NCI-H1417 treated with DMSO at 0.1 percent for 48 hours (cell line): ENCODE data around the gene EYA4.

Experiments used
- DNase-seq: peaks from one replicate; lab custom pipeline; 2025; lab: John Stamatoyannopoulos, UW

Gene EYA4, protein sequence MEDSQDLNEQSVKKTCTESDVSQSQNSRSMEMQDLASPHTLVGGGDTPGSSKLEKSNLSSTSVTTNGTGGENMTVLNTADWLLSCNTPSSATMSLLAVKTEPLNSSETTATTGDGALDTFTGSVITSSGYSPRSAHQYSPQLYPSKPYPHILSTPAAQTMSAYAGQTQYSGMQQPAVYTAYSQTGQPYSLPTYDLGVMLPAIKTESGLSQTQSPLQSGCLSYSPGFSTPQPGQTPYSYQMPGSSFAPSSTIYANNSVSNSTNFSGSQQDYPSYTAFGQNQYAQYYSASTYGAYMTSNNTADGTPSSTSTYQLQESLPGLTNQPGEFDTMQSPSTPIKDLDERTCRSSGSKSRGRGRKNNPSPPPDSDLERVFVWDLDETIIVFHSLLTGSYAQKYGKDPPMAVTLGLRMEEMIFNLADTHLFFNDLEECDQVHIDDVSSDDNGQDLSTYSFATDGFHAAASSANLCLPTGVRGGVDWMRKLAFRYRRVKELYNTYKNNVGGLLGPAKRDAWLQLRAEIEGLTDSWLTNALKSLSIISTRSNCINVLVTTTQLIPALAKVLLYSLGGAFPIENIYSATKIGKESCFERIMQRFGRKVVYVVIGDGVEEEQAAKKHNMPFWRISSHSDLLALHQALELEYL

DNA sequence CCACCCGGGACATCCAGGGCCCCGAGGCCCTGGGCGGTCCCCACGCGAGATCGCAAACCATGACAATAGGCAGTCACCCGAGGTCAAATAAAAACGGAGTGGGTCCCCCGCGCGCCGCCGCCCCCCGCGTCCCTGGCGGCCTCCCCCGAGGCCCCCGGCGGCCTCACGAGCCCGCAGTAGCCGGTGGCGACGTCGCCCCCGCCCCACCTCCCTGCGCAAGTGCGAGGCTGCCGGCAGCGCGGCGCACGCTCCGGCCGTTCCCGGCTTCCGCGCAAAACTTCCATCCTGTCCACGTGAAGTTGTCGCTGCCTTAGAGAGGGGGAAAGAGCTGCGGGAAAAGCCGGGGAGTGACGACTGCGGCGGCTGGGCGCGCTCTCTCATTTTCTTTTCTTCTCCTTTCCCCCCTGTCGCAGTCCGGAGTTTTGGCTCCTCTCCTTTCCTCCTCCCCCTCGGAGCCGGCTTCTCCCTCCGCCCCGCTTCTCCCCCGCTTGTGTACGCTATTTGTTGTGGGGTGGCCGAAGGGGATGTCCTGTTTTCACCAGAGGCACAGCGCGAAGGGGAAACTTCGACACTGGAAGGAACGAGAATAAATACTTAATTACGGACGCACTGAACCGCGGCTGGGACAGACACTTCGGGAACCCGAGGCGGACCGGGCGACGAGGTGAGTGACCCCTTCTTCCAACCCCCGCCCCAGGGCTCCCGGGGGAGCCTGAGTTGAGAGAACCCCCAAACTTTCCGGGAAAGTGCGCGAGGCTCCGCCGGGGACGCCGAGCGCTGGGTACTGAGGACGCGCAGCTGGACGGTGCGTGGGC lies at the start of gene EYA4:
Gene EYA4, plus strand, starts transcription at position 272 of the 815 bp plus-strand sequence. CDS start 33,424 bp downstream, outside the sequence.
- DNase-seq = no peak

DNA sequence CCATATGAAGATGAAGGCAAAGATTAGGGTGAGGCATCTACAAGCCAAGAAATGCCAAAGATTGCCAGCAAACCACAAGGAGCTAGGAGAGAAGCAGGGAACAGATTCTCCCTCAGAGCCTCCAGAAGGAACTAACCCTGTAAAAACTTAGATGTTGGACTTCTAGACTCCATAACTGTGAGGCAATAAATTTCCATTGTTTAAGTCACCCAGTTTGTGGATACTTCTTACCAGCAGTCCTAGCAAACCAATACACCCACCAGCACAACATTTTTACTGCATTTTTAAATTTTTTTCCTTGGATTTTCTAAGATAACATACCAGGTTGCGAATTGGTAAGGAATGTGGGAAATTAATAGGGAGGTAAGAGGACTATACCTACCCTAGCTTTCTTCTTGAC lies 47.8 kb upstream of the EYA4 start:
- no peak for DNase-seq

DNA sequence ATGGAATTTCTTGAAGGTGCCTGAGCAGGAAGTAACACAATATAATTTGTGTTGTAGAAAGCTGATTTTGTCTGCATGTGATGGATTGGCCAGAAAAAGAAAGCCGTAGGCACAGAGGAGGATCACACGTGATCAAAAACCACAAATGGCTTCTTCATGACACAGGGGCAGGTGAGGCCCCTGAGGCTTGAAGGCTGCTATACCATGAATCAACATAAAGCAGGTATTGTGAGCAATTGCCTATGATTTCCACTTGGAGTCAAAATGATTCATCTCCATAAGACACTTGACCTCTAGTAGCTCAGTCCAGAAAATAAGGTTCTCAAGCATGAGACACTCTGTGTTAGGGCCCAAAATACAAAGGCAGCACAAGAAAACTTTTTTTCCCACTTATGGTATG lies 42.4 kb upstream of the EYA4 start:
- DNase-seq = no peak

DNA sequence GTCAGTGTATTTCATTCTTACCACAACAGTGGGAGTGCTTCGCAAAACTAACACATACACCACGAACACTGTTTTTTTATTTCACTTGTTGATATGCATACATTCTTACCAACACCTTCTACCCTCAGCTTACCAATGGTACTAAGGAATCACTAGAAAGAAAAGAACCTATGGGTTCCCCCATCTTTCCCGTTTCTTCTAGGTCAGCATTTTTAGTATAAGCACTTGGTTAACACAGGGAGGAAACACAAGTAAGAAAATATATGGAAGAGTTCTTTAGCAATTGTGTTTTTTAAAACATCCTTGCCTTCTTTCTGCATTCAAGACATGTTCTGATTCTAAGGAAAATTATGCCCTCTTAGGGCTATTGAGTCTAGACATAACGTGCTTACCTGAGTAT lies 39.9 kb upstream of the EYA4 start:
- no peak for DNase-seq

DNA sequence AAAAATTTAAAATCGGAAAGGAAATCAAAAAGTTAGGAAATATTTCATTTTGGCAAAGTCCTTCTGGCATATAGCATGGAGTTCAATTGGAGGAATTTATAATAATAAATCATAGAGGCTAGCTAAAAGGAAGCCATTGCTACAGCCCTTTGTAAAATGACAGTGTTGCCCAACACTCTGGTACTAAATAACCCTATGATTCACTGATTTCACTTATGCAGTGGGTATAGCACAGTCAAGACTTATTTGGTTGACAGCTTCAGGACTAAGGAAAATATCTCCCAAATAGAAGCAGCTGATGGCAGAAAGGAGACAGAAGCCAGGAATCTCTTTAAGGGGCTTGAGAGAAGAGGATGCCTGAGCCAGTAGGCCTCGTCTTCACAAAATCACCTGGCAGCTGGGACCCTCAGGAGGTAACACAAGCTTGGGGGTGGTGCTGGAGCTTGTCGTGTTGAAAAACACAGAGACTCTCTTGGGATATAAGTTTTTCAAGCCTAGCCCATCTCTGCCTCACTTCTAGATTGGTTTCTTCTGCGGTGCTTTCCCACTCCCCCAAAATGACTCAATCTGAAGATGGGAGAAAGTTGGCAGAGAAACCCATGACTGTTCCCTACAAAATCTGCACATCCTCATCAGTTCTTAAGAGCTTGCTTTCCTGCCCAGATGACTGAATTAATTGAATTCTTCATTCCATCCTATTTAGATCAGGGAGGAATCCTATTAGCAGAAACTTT lies 38.4 kb upstream of the EYA4 start:
- no peak for DNase-seq

DNA sequence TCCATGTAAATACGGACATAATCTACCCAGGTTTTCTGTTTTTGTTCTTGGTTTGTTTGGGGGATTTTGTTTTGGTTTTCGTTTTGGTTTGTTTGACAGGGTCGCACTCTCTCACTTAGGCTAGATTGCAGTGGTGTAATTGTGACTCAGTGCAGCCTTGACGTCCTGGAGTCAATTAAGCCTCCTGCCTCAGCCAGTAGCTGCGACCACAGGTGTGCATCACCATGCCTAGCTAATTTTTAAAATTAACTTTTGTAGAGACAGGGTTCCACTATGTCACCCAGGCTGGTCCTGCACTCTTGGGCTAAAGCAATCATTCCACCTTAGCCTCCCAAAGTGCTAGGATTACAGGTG lies 37.8 kb upstream of the EYA4 start:
- no peak for DNase-seq

DNA sequence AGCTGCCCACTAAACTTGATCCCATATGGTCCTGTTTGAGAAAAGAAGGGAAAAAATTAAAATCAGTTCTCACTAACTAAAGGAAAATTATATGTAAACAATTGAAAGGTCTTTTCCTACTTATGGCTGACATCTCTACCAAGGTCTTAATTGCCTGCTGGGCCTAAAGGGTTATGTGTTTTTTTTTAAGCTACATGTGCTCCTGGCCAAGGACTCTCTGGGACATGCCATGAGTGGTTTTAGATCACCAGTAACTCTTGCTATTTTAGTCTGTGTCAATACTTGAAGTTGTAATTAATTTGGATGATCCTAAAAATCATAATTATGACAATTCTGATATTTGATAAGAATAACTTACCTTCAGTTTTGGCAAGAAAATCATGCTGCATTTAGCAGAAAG lies 35.9 kb upstream of the EYA4 start:
- no peak for DNase-seq

DNA sequence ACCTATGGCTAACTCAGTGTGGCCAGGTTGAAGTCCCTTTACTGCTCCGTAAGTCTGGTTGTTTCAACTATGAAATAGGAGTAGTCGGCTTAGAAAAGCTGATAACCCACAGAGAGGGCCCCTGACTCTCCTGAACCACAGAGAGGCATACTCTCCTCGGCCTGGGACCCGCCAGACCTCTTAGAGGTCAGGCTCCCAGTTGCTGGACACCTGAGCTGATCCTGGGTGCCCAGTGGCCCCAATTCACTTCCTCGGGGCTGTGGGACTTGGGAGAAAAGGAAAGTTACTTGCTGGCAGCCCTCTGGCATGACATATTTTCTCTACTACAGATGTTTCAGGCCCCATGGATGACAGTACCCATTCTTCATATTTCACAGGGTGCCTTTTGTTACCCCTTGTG lies 34.2 kb upstream of the EYA4 start:
- DNase-seq = no peak

DNA sequence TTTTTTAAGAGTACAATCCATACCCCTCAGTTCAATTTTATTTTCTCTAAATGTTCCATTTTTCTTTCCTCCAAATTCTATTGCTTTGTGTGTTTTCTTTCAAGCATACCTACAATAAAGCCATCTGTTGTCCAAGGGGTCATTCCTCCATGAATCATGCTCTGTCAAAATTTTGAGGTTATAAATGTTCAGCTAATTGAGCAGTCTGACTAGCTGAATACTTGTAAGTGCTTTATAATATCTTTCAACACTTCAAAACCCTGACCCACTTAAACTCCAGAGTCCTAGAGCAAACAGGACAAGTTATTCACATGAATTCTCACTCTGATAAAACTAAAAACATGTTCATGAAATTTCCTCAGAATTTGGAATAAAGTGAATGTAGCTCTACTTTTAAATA lies 33.4 kb upstream of the EYA4 start:
- DNase-seq = no peak

DNA sequence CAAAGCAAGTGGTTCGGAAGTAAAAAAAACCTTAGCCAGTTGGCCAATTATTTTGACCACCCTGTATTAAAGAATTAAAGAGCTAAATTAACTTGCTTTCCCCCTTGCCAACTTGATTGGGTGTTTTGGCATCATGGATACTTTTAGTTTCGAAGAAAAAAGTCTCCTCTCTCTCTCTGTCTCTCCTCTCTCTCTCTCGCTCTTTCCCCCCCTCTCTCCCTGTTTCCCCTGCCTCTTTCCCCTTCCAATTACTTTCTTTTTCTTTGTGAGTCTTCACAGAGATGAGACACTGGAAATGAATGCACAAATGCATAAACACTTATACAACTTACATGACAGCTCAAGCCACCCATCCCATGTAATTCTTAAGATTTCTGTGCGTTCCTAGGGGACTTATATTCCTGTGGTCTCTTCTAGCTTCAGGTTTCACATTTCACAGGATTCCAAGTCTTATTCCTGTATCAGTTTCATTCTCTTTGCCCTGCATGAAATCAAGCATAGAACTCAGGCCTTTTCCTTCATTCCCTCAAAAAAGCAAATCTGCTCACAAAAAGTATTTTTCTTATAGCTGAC lies 32.9 kb upstream of the EYA4 start:
- DNase-seq = no peak

DNA sequence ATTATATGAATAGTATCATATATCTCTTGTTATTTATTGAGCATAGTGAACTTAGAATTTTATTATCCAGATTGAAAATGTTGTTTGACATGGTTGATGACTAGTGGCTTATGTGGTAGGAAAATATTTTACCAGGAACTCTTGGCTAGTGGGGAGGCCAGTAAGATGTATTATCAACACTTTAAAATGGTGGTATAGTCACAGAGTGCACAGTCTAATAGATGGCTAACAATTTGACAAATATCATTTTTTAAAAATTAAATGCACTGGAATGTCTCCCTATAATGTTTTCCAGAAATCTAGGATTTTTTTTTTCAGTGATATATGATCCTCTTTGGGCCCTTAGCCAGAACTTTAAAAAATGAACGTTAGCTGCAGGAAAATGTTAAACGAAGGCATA lies 26.9 kb upstream of the EYA4 start:
- DNase-seq = no peak

DNA sequence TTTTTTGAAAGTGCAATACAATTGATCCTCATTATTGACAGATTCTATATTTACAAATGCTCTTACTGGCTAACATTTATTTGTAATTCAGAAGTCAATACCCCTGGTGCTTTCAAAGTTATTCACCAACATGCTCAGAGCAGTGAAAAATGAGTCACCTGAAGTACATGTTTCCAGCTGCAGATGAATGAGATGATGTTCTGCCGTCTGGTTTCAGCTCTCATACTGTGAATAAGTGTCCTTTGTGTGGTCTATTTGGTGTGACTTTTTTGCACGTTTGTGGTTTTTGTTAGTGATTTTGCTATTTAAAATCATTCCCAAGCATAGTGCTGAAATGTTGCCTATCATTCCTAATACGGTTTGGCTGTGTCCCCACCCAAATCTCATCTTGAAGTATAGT lies 22.3 kb upstream of the EYA4 start:
- no peak for DNase-seq

DNA sequence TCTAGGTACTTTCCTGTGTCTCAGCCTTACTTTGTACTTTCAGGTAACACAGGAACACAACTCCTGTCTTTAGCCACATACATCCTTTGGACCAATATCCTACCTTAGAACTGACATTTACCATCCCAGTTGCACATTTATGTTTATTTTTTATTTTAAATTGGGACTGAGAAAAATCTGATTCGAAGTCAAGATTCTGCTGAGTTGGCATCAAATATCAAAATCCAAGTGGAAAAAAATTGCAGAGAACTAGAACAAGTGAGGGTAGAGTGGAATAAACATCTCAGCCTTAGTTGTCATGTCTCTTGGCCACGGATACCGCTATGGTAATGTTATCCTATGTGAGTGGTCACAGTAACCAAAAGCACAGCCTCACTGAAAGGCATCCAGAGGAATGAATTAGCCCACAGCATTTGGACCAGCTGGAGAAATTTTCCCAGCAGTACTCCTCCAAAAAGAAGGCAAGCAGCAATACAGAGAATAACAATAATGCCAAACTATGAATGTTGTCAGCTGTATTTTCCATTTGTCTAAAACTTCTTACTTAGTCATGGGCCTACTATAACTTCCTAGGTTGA lies 17.6 kb upstream of the EYA4 start:
- no peak for DNase-seq

DNA sequence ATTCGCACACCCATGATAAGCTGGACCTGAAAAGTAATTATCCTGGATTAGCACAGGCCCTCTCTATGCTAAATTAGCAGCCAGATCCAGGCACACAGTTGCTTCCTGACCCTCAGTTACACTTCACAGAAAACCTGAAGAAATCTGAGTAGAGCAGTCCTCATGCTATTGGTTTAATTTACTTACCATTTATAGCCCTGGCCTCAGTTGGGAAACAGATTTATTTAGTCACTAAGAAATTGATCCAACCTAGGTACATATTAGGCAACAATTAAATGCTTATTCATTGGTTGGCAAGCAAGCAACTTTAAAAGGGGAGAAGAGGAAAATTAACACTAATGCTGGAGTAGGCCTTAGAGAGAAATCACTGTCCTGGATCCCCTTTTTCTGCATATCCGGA lies 15.6 kb upstream of the EYA4 start:
- DNase-seq = no peak

DNA sequence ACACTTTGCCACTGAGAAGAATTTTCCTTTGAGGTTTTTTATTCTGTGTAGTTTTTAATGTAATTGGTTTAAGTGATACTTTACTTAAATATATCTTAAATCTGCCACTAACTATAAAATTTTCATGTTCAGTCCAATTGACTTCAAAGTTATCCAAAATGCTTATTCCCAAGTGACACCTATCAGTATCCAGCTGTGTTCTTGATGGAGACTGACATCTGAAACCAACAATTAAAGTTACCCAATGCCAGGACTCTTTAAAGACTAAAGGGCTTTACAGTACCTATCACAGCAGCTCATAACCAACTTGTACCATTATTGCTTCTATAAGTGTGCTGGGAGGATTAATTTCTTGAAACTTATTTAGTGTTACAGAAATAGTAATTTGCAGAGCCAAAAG lies 13.8 kb upstream of the EYA4 start:
- no peak for DNase-seq

DNA sequence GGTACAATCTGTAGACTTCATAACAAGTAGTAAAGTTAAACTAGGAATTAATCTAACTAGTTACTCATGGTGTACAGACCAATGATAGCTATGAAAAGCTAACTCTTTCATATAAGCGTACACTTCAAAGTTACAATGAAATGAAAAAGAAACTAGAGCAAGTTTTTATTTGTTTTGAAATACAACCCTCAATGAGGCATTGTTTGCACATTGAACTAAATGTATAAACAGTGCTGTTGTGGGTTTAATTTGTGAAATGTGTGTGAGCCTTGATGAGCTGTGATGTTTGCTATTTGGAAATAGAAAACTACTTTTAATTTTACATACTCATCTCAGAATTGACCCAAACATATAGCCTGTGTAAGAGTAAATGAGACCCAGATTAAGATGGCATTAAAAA lies 11.1 kb upstream of the EYA4 start:
- no peak for DNase-seq

DNA sequence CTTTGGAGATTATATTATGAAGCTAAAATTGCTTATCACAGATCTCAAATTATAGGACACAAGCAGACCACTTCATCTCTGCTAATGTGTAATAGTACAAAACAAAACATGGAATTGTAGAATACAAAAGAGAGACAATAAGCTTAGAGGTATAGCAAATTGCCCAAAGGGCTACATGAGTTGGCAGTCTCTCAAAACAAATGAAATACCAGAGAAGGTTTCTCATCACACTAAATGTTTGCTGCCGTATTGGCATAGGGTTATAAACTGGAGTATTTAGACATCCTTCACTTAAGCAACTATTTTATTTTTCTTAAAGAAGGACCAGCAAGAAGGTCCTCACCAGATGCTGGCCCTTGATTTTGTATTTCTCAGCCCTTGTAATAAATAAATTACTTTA lies 5.9 kb upstream of the EYA4 start:
- no peak for DNase-seq

DNA sequence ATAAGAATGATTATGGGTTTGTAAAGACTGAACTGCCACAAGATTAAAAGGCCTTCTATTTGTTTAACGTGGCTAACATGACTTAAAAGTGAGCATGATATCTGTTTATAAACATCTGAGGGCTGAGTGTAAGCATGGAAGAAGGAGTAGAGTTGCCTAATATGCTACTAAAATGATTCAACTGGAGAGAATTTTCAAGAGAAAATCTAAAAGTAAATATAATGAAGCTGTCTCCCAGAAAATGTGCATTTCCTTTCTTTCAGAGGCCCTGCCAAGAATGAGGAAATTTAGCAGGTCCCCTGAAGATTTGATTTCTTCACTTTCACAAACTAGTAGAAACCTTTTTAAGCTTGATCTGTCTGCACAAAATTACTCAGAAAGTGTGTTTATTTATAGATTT lies 4.2 kb upstream of the EYA4 start:
- no peak for DNase-seq

DNA sequence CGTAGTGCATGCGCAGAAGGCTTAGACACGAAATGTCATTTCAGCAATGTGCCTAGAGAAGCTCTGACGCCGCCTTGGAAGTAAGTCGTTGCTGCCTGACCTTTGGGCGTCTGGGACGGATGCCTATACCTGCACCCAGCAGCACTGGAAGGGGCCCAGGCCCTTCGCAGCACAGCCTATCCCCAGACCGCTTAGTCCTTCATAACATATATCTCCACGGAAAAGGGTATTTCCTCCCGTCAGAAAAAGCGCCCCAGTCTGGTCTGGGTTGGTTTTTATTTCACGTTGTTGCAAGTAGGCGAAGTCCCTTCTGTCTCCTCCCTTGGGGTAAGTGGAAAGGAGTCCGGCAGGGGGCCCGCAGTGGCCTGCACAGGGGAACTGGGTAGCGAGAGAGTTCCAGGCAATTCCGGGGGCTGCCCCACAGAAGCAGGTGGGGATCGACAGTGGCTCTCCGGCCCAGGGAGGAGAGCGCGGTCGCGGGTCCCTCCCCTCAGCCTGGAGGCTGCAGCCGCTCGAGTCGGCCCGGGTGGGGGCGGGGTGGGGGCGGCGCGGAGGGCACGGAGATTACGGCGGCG lies 559 bp upstream of the EYA4 start:
- DNase-seq = no peak

DNA sequence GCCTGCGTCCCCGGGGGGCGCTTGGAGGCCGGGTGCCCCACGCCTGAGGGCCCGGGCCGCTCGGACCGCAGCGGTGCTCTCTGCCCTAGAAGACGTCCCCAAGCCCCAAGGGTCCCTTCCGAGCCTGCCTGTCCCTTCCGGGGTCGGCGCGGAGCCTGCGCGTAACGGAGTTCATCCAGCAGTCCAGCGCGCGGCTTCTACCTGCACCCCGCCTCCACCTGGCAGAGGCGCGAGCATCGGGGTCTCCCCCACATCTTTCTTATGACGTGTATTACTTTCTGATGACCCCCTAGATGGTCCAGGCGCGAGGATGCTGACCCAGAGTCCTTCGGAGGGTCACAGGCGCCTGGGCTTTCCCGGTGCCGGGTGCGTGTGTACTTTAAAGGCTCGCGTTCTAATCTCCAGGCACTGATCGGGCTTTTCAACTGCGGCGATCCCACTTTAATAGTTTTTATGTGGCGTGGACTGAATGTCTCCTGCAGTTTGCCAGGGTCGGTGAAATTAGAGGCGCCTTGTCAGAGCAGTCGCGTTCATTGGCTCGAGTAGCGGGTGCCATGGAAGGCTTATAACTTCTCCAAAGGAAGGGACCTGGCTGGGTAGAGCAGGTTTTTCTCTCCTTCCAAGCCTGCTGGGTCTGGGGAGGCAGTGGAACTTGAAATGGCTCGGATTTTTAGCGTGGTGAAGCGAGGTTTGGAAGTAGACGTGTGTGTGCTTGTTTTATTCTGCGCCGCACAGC lies 912 bp downstream of the EYA4 start:
- DNase-seq = no peak
